Measurements from ENCODE around the gene SLC22A3. TPM values are rescaled to one million over a fixed set of nuclear protein-coding genes. Genes with fewer than 3 reads are reported as not detected.
A peak's percentile ranks its signal among the peaks of the same experiment; 100 is the strongest.

Gene SLC22A3
- polyA plus RNA-seq, 1 donor from 2014 or later: not detected

DNA sequence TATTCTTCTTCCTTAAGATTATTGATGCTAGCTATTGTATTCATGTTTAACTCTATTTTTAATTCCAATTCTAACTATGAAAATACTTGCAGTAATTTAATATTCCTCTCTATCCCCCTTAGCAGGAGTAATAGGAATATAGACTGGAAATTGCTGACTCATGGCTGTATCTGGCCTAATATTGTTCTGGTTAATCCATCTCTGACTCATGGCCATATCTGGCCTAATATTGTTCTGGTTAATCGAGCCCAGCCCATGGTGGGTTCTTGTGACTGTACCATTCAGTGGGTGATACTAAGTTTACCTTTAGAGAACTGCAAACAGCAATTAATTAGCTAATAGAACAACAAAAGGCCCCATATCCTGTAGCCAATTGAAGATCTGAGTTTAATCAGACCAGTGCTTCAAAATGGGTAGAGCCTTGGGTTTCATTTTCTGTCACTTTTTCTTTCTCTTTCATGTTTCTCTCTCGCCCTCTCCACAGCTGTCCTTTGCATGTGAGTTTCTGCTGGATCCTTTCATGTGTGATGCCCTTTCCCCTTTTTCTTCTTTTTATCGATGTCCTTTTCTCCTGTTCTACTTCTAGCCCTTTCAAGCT lies 50.6 kb downstream of the SLC22A3 start:
- no peak overlapping the region for H3K27ac Mint-ChIP-seq
- H3K9me3 Mint-ChIP-seq: peaks cover 0 to 8% (median 2%) of the 10 kb centered on the region in 3 donors
- H3K36me3 Mint-ChIP-seq: peaks cover 1% of the 10 kb centered on the region
- peak overlapping the region in 2 of 4 donors; percentile 29 to 65 for H3K4me3 Mint-ChIP-seq
- H3K4me1 Mint-ChIP-seq: peaks cover 4 to 8% (median 5%) of the 10 kb centered on the region in 3 donors
- H3K27me3 Mint-ChIP-seq: no peaks in the 10 kb centered on the region

DNA sequence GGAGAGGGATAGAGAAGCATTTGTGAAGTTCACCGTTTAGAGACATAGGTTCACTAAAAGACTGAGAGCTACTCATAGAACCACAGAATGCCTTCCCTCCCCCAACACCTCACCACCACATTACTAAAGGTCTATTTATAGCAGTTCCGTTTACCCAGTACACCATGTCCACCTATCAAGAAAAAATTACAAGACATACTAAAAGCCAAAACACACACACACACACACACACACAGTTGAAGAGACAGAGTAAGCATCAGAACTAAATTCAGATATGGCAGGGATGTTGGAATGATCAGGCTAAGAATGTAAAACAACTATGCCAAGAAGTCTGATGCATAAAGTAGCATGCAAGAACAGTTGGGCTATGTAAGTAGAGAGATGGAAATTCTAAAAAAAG lies 52.3 kb downstream of the SLC22A3 start:
- no peak overlapping the region for H3K4me3 Mint-ChIP-seq
- no peak overlapping the region for H3K27ac Mint-ChIP-seq
- peaks cover 0 to 8% (median 2%) of the 10 kb centered on the region in 3 donors for H3K9me3 Mint-ChIP-seq
- H3K27me3 Mint-ChIP-seq: no peaks in the 10 kb centered on the region
- H3K4me1 Mint-ChIP-seq: peaks cover 4 to 8% (median 5%) of the 10 kb centered on the region in 3 donors
- H3K36me3 Mint-ChIP-seq: peaks cover 1% of the 10 kb centered on the region

DNA sequence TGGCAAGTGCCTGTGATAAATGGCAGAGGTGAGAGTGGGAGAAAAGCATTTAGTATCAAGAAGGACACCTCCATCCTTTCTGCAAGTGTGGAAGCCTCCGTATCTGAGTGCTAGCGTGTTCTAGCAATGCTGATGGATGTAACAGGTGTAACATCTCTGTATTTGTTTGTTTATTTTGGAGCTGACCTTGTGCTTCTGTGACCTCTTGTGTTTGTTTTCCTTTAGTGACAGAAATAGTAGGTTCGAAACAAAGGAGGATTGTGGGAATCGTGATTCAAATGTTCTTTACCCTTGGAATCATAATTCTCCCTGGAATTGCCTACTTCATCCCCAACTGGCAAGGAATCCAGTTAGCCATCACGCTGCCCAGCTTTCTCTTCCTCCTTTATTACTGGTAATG lies 60.4 kb downstream of the SLC22A3 start:
- peaks cover 2% of the 10 kb centered on the region for H3K36me3 Mint-ChIP-seq
- H3K9me3 Mint-ChIP-seq: peaks cover 0 to 2% (median 0%) of the 10 kb centered on the region in 3 donors
- H3K4me1 Mint-ChIP-seq: no peaks in the 10 kb centered on the region
- H3K4me3 Mint-ChIP-seq: no peak overlapping the region
- H3K27ac Mint-ChIP-seq: no peak overlapping the region
- H3K27me3 Mint-ChIP-seq: peaks cover 7% of the 10 kb centered on the region

DNA sequence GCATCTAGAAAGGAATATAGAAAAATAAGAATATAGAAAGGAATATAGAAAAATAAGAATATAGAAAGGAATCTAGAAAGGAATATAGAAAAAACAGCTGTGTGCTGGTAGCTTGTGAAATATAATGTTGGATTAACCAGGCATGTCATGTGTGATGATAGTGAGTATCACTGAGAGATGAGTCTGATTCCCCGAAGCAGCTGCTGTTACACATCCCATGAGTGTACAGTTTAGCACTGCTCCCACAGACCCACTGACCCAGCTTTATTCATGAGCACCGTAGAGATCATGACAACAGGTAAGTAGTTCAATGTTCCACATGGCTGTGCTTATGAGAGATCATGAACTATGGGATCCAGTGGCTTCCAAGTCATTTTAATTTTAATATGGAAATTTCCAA lies 64.8 kb downstream of the SLC22A3 start:
- no peaks in the 10 kb centered on the region for H3K4me1 Mint-ChIP-seq
- H3K27ac Mint-ChIP-seq: no peak overlapping the region
- H3K9me3 Mint-ChIP-seq: peaks cover 0 to 6% (median 4%) of the 10 kb centered on the region in 3 donors
- peaks cover 2% of the 10 kb centered on the region for H3K36me3 Mint-ChIP-seq
- no peak overlapping the region for H3K4me3 Mint-ChIP-seq
- peaks cover 7% of the 10 kb centered on the region for H3K27me3 Mint-ChIP-seq

DNA sequence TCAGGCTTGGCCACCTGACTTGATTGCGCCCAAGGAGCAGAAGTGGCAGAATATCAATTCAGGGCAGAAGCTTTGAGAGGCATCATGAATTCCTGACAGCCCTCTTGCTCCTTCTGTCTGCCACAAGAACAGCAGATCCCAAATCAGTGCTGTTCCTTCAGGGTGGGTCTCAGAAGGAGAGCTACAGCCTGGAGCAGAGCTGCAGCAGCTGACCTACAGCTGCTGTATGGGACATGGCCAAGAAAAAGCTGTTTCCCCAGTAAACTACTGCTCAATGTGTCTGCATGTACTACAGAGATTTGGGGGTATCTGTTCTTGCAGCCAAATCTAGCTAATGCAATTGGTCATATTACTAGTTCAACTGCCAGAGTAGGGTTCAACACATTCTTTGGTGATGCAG lies 69.0 kb downstream of the SLC22A3 start:
- H3K4me1 Mint-ChIP-seq: no peaks in the 10 kb centered on the region
- H3K36me3 Mint-ChIP-seq: no peaks in the 10 kb centered on the region
- H3K9me3 Mint-ChIP-seq: peaks cover 0 to 6% (median 4%) of the 10 kb centered on the region in 3 donors
- H3K4me3 Mint-ChIP-seq: no peak overlapping the region
- peaks cover 6% of the 10 kb centered on the region for H3K27me3 Mint-ChIP-seq
- no peak overlapping the region for H3K27ac Mint-ChIP-seq

DNA sequence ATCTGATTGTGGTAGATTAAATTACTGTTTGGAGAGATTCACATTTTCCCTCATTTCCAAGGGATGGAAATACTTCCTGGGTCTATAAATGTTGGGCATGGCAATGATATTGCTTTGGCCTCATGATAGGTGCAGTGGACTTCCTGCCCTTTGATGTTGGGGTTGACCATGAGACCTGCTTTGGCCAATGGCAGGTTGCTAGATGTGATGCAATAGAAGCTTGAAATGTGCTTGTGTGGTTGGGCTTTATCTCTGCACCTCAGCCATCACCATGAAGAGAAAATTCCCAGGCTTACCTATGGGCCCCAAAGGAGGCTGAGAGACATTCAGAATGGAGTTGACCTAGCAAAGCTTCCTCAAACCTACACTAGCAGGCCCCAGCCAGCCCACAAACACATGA lies 69.4 kb downstream of the SLC22A3 start:
- Mint-ChIP-seq H3K27ac (no peak overlapping the region), H3K4me3 (no peak overlapping the region), H3K27me3 (peaks cover 3% of the 10 kb centered on the region), H3K4me1 (no peaks in the 10 kb centered on the region), H3K9me3 (peaks cover 0 to 6% (median 4%) of the 10 kb centered on the region in 3 donors), H3K36me3 (no peaks in the 10 kb centered on the region)

DNA sequence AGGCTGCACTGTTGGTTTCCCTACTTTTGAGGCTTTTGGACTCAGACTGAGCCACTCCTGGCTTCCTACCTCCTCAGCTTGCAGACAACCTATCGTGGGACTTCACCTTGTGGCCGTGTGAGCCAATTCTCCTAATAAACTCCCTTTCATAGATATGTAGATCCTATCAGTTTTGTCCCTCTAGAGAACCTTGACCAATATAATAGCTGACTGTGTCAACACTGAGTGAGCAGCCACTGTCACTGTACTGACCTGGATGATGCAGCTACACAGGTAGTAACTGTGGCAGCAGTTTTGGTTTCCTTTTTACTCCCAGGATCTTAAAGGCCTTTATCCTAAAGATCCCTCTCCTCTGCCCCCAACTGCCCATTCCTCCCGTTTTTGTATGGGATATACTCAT lies 70.2 kb downstream of the SLC22A3 start:
- peaks cover 0 to 6% (median 4%) of the 10 kb centered on the region in 3 donors for H3K9me3 Mint-ChIP-seq
- H3K4me3 Mint-ChIP-seq: no peak overlapping the region
- no peaks in the 10 kb centered on the region for H3K36me3 Mint-ChIP-seq
- no peak overlapping the region for H3K27ac Mint-ChIP-seq
- no peaks in the 10 kb centered on the region for H3K4me1 Mint-ChIP-seq
- H3K27me3 Mint-ChIP-seq: peaks cover 3% of the 10 kb centered on the region

DNA sequence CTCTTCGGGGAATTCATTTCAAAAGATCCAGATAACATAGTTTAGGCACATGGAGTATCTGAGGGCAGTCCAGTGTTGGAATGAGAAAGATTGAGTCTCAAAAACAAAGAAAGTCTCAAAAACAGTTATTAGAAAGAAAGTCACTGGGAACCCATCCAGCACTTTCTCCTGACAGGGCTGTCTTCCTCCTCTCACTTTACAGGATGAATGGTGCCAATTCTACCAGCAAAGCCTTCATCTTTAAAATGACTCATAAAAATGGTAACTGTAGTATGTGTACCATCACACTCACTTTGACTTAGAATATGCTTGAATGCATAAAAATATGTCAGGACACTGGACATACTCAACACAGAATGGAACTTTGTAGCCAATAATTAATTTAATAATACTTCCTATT lies 71.3 kb downstream of the SLC22A3 start:
- no peaks in the 10 kb centered on the region for H3K4me1 Mint-ChIP-seq
- peaks cover 3% of the 10 kb centered on the region for H3K27me3 Mint-ChIP-seq
- no peak overlapping the region for H3K27ac Mint-ChIP-seq
- no peak overlapping the region for H3K4me3 Mint-ChIP-seq
- H3K9me3 Mint-ChIP-seq: peaks cover 0 to 2% (median 0%) of the 10 kb centered on the region in 3 donors
- no peaks in the 10 kb centered on the region for H3K36me3 Mint-ChIP-seq

DNA sequence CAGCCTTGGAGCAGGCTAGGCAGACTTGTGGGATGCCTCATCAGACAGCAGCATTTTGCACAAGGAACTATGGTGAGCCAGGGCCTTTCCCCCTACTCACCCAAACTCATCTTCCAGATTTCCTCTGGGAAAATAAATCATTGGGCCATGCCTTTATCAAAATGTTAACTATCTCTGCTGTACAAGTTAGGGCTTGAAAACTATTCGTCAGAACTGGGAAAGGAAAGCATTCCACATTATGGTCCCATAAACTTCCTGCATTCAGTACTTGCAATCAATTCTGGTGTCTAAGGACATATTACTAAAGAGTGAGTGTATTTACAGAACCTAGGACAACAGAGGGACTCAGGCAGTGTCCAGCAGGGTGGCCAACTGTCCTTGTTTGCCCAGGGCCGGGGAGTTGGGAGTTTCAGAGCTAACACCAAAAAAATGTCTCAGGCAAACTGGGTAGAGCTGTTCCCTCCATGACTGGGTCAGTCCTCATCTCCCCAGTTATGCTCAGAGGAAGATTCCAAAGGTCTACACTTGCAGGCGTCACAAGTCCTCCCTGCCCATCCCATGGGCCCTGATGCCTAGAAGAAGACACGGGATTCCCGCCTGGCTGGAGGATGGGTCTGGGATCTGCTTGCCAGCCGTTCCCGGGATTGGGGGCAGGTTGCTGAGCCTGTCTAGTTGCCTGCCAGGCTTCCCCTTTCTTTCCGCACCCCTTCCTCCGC lies 72.2 kb downstream of the SLC22A3 start:
- H3K4me3 Mint-ChIP-seq: no peak overlapping the region
- H3K4me1 Mint-ChIP-seq: no peaks in the 10 kb centered on the region
- no peak overlapping the region for H3K27ac Mint-ChIP-seq
- H3K27me3 Mint-ChIP-seq: peaks cover 4% of the 10 kb centered on the region
- no peaks in the 10 kb centered on the region for H3K36me3 Mint-ChIP-seq
- H3K9me3 Mint-ChIP-seq: peaks cover 0 to 2% (median 0%) of the 10 kb centered on the region in 3 donors

DNA sequence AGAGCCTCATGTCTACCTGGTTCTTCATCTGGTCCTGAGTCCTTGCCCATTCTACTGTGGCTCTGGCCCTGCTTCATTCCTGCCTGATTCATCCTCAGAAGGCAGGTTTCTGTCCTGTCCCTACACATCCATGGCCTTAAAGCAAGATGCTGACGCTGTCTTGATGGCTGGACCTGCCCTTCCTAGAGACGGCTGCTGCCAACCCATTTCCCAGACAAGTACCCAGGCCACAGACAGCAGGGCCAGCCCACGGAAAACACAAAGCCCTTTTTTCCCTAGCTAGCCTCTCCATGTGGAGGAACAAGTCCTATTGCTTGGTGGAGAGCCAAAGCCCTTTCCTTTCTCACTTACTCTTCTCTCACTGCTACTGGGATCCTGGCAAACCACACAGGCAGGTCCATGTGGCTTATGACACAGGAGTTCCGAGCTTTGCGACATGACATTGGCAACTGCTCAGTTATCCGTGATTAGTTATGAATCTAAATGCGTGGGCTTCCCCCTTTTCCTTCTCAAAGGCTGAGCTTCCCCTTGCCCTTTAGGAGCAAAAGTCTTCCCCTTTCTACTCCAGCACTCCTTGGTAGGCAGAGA lies 72.9 kb downstream of the SLC22A3 start:
- Mint-ChIP-seq H3K4me1 (no peaks in the 10 kb centered on the region), H3K9me3 (peaks cover 0 to 2% (median 0%) of the 10 kb centered on the region in 3 donors), H3K36me3 (no peaks in the 10 kb centered on the region), H3K4me3 (no peak overlapping the region), H3K27me3 (peaks cover 4% of the 10 kb centered on the region), H3K27ac (no peak overlapping the region)

DNA sequence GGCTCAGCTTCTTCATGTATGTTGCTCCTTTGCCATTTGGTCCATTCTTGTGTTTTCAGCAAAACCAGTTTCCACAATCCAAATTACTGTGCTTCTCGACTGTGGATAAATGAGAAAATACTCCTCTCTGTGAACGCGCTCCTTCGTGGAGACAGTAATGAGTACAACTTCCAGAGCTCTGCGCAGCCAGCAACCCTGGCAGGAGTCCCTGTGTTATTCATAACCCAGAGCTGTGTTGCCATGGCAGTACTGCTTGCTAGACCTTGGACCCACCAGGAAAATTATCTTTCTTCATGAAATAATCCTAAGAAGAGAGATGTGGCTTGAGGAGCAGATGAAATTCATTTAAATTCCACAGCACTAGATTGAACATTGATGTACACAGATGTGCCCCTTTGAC lies 73.7 kb downstream of the SLC22A3 start:
- H3K4me1 Mint-ChIP-seq: peaks cover 0 to 5% (median 3%) of the 10 kb centered on the region in 3 donors
- H3K27me3 Mint-ChIP-seq: peaks cover 11% of the 10 kb centered on the region
- H3K36me3 Mint-ChIP-seq: no peaks in the 10 kb centered on the region
- peaks cover 0 to 2% (median 0%) of the 10 kb centered on the region in 3 donors for H3K9me3 Mint-ChIP-seq
- no peak overlapping the region for H3K27ac Mint-ChIP-seq
- H3K4me3 Mint-ChIP-seq: no peak overlapping the region

DNA sequence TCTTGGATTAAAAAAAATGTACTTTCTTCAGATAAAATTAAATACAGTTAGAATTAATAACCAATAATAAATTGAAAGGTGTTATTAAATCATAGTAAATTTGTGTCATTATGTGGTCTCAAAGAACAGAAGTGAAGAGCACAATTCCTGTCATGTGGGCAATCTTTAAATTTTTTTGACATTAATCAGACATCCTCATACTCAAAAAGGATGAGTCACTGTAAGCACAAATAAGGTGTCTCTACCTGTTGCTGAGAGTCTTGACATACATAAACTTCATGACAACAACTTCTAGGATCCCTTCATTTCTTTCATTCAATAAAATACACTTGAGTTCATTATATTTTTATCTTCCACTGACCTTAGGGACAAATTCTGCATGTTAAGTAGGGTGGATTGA lies 76.1 kb downstream of the SLC22A3 start:
- peaks cover 0 to 2% (median 0%) of the 10 kb centered on the region in 3 donors for H3K9me3 Mint-ChIP-seq
- no peak overlapping the region for H3K27ac Mint-ChIP-seq
- H3K27me3 Mint-ChIP-seq: peaks cover 18% of the 10 kb centered on the region
- no peaks in the 10 kb centered on the region for H3K36me3 Mint-ChIP-seq
- H3K4me3 Mint-ChIP-seq: no peak overlapping the region
- peaks cover 0 to 5% (median 3%) of the 10 kb centered on the region in 3 donors for H3K4me1 Mint-ChIP-seq

DNA sequence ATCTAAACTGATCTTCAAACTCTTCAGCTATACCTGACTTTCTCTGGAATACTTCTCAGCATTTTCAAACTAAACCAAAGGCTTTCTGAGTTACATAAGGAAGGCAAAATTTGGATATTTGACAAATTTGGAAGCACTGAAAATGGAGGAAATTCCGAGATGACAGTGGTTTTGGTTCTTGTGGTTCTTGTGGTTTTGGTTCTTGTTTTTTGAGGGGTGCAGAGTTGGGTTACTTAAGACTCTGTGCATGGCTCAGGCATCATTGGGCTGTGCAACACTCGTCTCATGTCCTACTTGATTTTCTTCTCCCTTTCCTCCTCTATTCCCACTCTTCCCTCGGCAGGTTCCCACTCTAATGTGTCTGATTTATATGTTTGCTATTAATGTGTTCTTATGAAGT lies 78.0 kb downstream of the SLC22A3 start:
- Mint-ChIP-seq H3K4me3 (no peak overlapping the region), H3K4me1 (peaks cover 0 to 8% (median 3%) of the 10 kb centered on the region in 3 donors), H3K36me3 (no peaks in the 10 kb centered on the region), H3K27me3 (peaks cover 16% of the 10 kb centered on the region), H3K9me3 (peaks cover 0 to 2% (median 0%) of the 10 kb centered on the region in 3 donors), H3K27ac (no peak overlapping the region)

DNA sequence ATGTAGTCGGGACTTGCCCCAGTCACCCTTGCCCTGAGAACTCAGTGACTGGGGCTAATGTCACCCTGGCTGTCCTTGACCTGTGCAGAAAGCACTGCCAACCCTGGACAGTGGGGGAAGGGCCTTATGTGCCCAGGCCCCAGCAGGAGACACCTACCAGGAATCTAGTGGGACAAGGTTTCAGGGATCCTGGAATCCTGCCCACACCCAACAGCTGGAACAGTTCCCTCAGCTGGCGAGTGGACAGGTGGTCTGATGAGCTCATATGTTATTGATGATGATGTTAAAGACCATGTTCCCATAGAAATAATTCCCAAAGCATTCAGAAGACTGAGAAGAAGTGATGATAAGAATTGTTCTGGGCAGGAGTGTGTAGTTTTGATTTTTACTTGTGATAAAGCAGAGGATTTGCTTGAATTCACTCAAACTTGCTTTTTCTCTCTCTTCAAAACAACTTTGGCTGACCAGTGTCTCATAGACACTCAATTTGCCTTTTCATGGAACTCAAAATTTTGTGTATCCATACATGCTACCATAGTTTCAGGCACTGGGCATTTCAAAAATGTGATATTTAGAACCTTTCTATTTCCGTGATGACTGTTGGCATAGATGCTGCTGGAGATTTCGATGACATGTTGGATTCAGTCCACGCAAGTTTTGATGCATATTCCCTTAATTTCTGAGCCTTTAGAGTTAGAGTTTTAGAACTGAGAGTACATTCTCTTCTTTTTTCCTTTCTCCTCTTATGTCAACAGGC lies 79.3 kb downstream of the SLC22A3 start:
- Mint-ChIP-seq H3K4me3 (no peak overlapping the region), H3K36me3 (no peaks in the 10 kb centered on the region), H3K9me3 (peaks cover 0 to 2% (median 0%) of the 10 kb centered on the region in 3 donors), H3K27me3 (peaks cover 15% of the 10 kb centered on the region), H3K27ac (peak overlapping the region in 1 of 3 donors; percentile 29), H3K4me1 (peaks cover 0 to 8% (median 3%) of the 10 kb centered on the region in 3 donors)

DNA sequence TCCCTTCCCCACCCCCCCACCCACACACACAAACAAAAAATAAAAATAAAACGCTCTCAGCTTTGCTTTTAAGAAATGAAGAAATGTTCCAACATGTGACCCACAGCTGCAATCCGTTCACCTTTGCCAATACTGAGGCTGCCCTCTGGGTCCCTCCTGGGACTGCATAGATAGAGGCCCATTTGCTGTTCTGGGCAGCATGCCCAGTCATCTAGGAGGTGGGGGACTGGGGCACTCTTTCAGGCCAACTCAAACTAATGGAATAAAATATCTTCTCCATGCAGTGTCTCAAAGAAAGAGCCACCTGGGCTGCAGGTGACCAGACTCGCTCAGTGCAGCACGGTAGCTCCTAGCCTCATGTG lies 79.9 kb downstream of the SLC22A3 start:
- peaks cover 15% of the 10 kb centered on the region for H3K27me3 Mint-ChIP-seq

More for the DNA sequence above, 79.9 kb downstream of the SLC22A3 start:
- Mint-ChIP-seq H3K9me3 (peaks cover 0 to 2% (median 0%) of the 10 kb centered on the region in 3 donors), H3K36me3 (no peaks in the 10 kb centered on the region), H3K4me3 (peak overlapping the region in 1 of 4 donors; percentile 52), H3K4me1 (peaks cover 0 to 8% (median 3%) of the 10 kb centered on the region in 3 donors), H3K27ac (peak overlapping the region in 1 of 3 donors; percentile 29)

All from IgD-negative memory B cell (primary cell).